Endothelial cell of umbilical vein (primary cell): ENCODE results near the gene LIPE.

Experiments used
- CTCF ChIP-seq, 2 donors: IDR thresholded peaks; 1 replicate in 1 of 2; 2 replicates in 1 of 2; pipeline ENCODE4 v1.5.1; 2011; ENCODE audit warnings: low read length in 2 of 2, mild to moderate bottlenecking in 2 of 2, moderate library complexity in 2 of 2, control low read depth in 1 of 2, inconsistent platforms in 1 of 2, low read depth in 1 of 2; ENCODE audit not compliant: insufficient read depth in 1 of 2; ENCODE audit errors: extremely low read depth in 1 of 2
- EZH2 ChIP-seq: IDR thresholded peaks from 2 replicates; pipeline ENCODE4 v1.6.1; 2012; ENCODE audit warnings: borderline replicate concordance, low read depth, mild to moderate bottlenecking, moderate library complexity, low read length, inconsistent platforms; ENCODE audit not compliant: severe bottlenecking
- GATA2 ChIP-seq: IDR thresholded peaks from 2 replicates; pipeline ENCODE4 v1.7.0; 2011; ENCODE audit warnings: low read depth, mild to moderate bottlenecking, moderate library complexity, mixed read lengths, low read length; ENCODE audit not compliant: insufficient read length, insufficient read depth
- JUN ChIP-seq: IDR thresholded peaks from 2 replicates; pipeline ENCODE4 v1.6.1; 2011; ENCODE audit warnings: borderline replicate concordance, low read depth; ENCODE audit not compliant: insufficient read length, insufficient read depth
- MAX ChIP-seq: IDR thresholded peaks from 2 replicates; pipeline ENCODE4 v1.6.1; 2011; ENCODE audit not compliant: insufficient read depth, insufficient read length
- POLR2A ChIP-seq: IDR thresholded peaks from 2 replicates; pipeline ENCODE4 v1.6.1; 2012; ENCODE audit warnings: low read depth, mild to moderate bottlenecking, control low read depth, low read length
- POLR2AphosphoS5 ChIP-seq: IDR thresholded peaks from 2 replicates; pipeline ENCODE4 v1.6.1; 2012; ENCODE audit warnings: low read depth, mild to moderate bottlenecking, control low read depth, low read length, moderate library complexity; ENCODE audit not compliant: insufficient read depth

- TF ChIP-seq CTCF (IDR thresholded peaks at IDR 0.05; ENCODE audit: extremely low read depth in 1 of 2, insufficient read depth in 1 of 2, low read depth in 1 of 2, low read length in 2 of 2) (no peak), EZH2 (no peak), JUN (no peak), GATA2 (no peak), MAX (no peak), POLR2A (no peak), POLR2AphosphoS5 (no peak)
These were observed 70.5 kb downstream of the LIPE start for GRCh38 chr19:42356686-42357085.
